HUES6 (cell line): Measurements from ENCODE around the gene ZNF716.
"Not testable (repeated sequence)": the region's sequence is repeated elsewhere in the genome, so short reads cannot be mapped to it uniquely, and the experiment has no call there.

Source experiments
- H3K27ac ChIP-seq: 2 replicates; pipeline ENCODE4 v1.7.0; 2013; ENCODE audit warnings: low read depth, mild to moderate bottlenecking, low read length, inconsistent platforms
- H3K27me3 ChIP-seq: 2 replicates; pipeline ENCODE4 v1.6.1; 2013; ENCODE audit warnings: low read length; ENCODE audit not compliant: control insufficient read depth, insufficient read depth
- H3K36me3 ChIP-seq: 2 replicates; pipeline ENCODE4 v1.6.1; 2013; ENCODE audit warnings: low read length; ENCODE audit not compliant: control insufficient read depth, insufficient read depth
- H3K4me1 ChIP-seq: 2 replicates; pipeline ENCODE4 v1.6.1; 2013; ENCODE audit warnings: low read length; ENCODE audit not compliant: control insufficient read depth, insufficient read depth
- H3K4me3 ChIP-seq: 2 replicates; pipeline ENCODE4 v1.5.1; 2013; ENCODE audit warnings: low read depth, low read length
- H3K9ac ChIP-seq: one replicate; pipeline ENCODE4 v1.6.1; 2013; ENCODE audit warnings: mild to moderate bottlenecking, low read length
- H3K9me3 ChIP-seq: 2 replicates; pipeline ENCODE4 v1.6.1; 2013; ENCODE audit warnings: low read depth, low read length; ENCODE audit not compliant: control insufficient read depth, insufficient read depth

ZNF716 gene

GRCh38 chr7:57426629-57427003 lies 23.4 kb upstream of the ZNF716 start:
- H3K4me1 ChIP-seq, result no peaks in the 10 kb centered on the region
- H3K4me3 ChIP-seq, result no peak overlapping the region
- no peak overlapping the region for H3K27ac ChIP-seq
- H3K27me3 ChIP-seq, result no peaks in the 10 kb centered on the region
- H3K9me3 ChIP-seq, result peaks cover 68% of the 10 kb centered on the region
- no peaks in the 10 kb centered on the region for H3K36me3 ChIP-seq
- H3K9ac ChIP-seq, result no peak overlapping the region

- Histone ChIP-seq H3K36me3 (no peaks in the 10 kb centered on the region), H3K9ac (no peak overlapping the region), H3K27me3 (no peaks in the 10 kb centered on the region), H3K4me3 (no peak overlapping the region), H3K9me3 (peaks cover 71% of the 10 kb centered on the region), H3K4me1 (no peaks in the 10 kb centered on the region), H3K27ac (no peak overlapping the region)
Observed at GRCh38 chr7:57427146-57427545, 22.8 kb upstream of the ZNF716 start.

GRCh38 chr7:57427594-57427993 lies 22.4 kb upstream of the ZNF716 start:
- Histone ChIP-seq H3K4me1 (no peaks in the 10 kb centered on the region), H3K9me3 (peaks cover 76% of the 10 kb centered on the region)

GRCh38 chr7:57432583-57432982 lies 17.4 kb upstream of the ZNF716 start:
- no peak overlapping the region for H3K4me3 ChIP-seq
- peaks cover 61% of the 10 kb centered on the region for H3K9me3 ChIP-seq
- H3K27ac ChIP-seq, result no peak overlapping the region
- H3K27me3 ChIP-seq, result no peaks in the 10 kb centered on the region
- no peak overlapping the region for H3K9ac ChIP-seq
- no peaks in the 10 kb centered on the region for H3K4me1 ChIP-seq
- H3K36me3 ChIP-seq, result no peaks in the 10 kb centered on the region

More at GRCh38 chr7:57427594-57427993, 22.4 kb upstream of the ZNF716 start:
- Histone ChIP-seq H3K27me3 (no peaks in the 10 kb centered on the region), H3K4me3 (no peak overlapping the region), H3K27ac (no peak overlapping the region), H3K9ac (no peak overlapping the region), H3K36me3 (no peaks in the 10 kb centered on the region)

GRCh38 chr7:57437581-57437980 lies 12.4 kb upstream of the ZNF716 start:
- no peak overlapping the region for H3K9ac ChIP-seq
- H3K36me3 ChIP-seq, result no peaks in the 10 kb centered on the region
- no peaks in the 10 kb centered on the region for H3K4me1 ChIP-seq
- no peak overlapping the region for H3K4me3 ChIP-seq
- H3K27me3 ChIP-seq, result no peaks in the 10 kb centered on the region
- H3K9me3 ChIP-seq, result peaks cover 75% of the 10 kb centered on the region
- H3K27ac ChIP-seq, result no peak overlapping the region

GRCh38 chr7:57438244-57438643 lies 11.7 kb upstream of the ZNF716 start:
- Histone ChIP-seq H3K9me3 (peaks cover 75% of the 10 kb centered on the region), H3K9ac (no peak overlapping the region), H3K27ac (no peak overlapping the region)

GRCh38 chr7:57443567-57443966 lies 6.4 kb upstream of the ZNF716 start:
- Histone ChIP-seq H3K4me1 (no peaks in the 10 kb centered on the region), H3K27me3 (no peaks in the 10 kb centered on the region), H3K9ac (no peak overlapping the region), H3K9me3 (peaks cover 67% of the 10 kb centered on the region), H3K4me3 (no peak overlapping the region), H3K36me3 (no peaks in the 10 kb centered on the region), H3K27ac (no peak overlapping the region)

More at GRCh38 chr7:57438244-57438643, 11.7 kb upstream of the ZNF716 start:
- no peak overlapping the region for H3K4me3 ChIP-seq
- no peaks in the 10 kb centered on the region for H3K27me3 ChIP-seq
- H3K36me3 ChIP-seq, result no peaks in the 10 kb centered on the region
- H3K4me1 ChIP-seq, result no peaks in the 10 kb centered on the region

- H3K9me3 ChIP-seq, result peaks cover 73% of the 10 kb centered on the region
- H3K4me1 ChIP-seq, H3K36me3 ChIP-seq, H3K4me3 ChIP-seq, H3K27me3 ChIP-seq, H3K9ac ChIP-seq, H3K27ac ChIP-seq: not testable (repeated sequence)
Observed at GRCh38 chr7:57469186-57469828, 19.3 kb downstream of the ZNF716 start.

- H3K9ac ChIP-seq, H3K4me3 ChIP-seq, H3K27ac ChIP-seq, H3K36me3 ChIP-seq, H3K4me1 ChIP-seq, H3K27me3 ChIP-seq: not testable (repeated sequence)
- peaks cover 68% of the 10 kb centered on the region for H3K9me3 ChIP-seq
Observed at GRCh38 chr7:57480304-57480703, 30.3 kb downstream of the ZNF716 start.

- not testable (repeated sequence) for H3K27ac ChIP-seq, H3K9ac ChIP-seq, H3K4me3 ChIP-seq, H3K27me3 ChIP-seq, H3K36me3 ChIP-seq, H3K4me1 ChIP-seq
- peaks cover 83% of the 10 kb centered on the region for H3K9me3 ChIP-seq
Observed at GRCh38 chr7:57485022-57485421, 35.0 kb downstream of the ZNF716 start.

- H3K27me3 ChIP-seq, result no peaks in the 10 kb centered on the region
- peaks cover 89% of the 10 kb centered on the region for H3K9me3 ChIP-seq
- no peaks in the 10 kb centered on the region for H3K36me3 ChIP-seq
- no peaks in the 10 kb centered on the region for H3K4me1 ChIP-seq
- H3K4me3 ChIP-seq, result no peak overlapping the region
- H3K9ac ChIP-seq, result no peak overlapping the region
- no peak overlapping the region for H3K27ac ChIP-seq
Observed at GRCh38 chr7:57487957-57488356, 38.0 kb downstream of the ZNF716 start.

- not testable (repeated sequence) for H3K27me3 ChIP-seq, H3K9ac ChIP-seq, H3K4me1 ChIP-seq, H3K4me3 ChIP-seq, H3K27ac ChIP-seq, H3K36me3 ChIP-seq
- H3K9me3 ChIP-seq, result peaks cover 88% of the 10 kb centered on the region
Observed at GRCh38 chr7:57495111-57495510, 45.1 kb downstream of the ZNF716 start.
